Natural killer cell (primary cell): Measurements from ENCODE around the gene POLR3K. TPM values are rescaled to one million over a fixed set of nuclear protein-coding genes. Genes with fewer than 3 reads are reported as not detected.

Source experiments
- ATAC-seq, 3 donors: fragments of 150-1000 bp in 2 of 3; fragments of 200-7000 bp in 1 of 3; cut with Tn5 transposase; 1 replicate in 1 of 3; 2 replicates in 2 of 3; pipeline ENCODE4 v1.10.0; 2021; ENCODE audit warnings: mild to moderate bottlenecking in 2 of 3, moderate library complexity in 2 of 3
- DNase-seq, 2 donors: peaks; one replicate each; pipeline versions ENCODE4 v3.0.0 to v3.0.0-alpha.2; 2013 to 2021; ENCODE audit warnings: mixed read lengths in 1 of 2
- H3K27ac ChIP-seq: one replicate; pipeline ENCODE4 v1.5.1; 2013; ENCODE audit warnings: mild to moderate bottlenecking, low read length
- H3K27me3 ChIP-seq: one replicate; pipeline ENCODE4 v1.6.1; 2013; ENCODE audit warnings: low read length; ENCODE audit not compliant: control insufficient read depth, insufficient read depth
- H3K36me3 ChIP-seq: one replicate; pipeline ENCODE4 v1.6.1; 2013; ENCODE audit warnings: low read length; ENCODE audit not compliant: control insufficient read depth, insufficient read depth
- H3K4me1 ChIP-seq: one replicate; pipeline ENCODE4 v1.6.1; 2013; ENCODE audit warnings: low read length; ENCODE audit not compliant: control insufficient read depth, insufficient read depth
- H3K4me3 ChIP-seq: one replicate; pipeline ENCODE4 v1.5.1; 2013; ENCODE audit warnings: low read length
- H3K9me3 ChIP-seq: one replicate; pipeline ENCODE4 v1.6.1; 2013; ENCODE audit warnings: low read length; ENCODE audit not compliant: control insufficient read depth, insufficient read depth
- H3K27ac Mint-ChIP-seq, 2 donors: one replicate each; pipeline ENCODE4 v1.8.0; 2022; ENCODE audit warnings: mild to moderate bottlenecking in 2 of 2, mixed read lengths in 2 of 2, moderate library complexity in 1 of 2
- H3K27me3 Mint-ChIP-seq, 2 donors: one replicate each; pipeline ENCODE4 v1.8.0; 2022; ENCODE audit warnings: low read depth in 2 of 2, mixed read lengths in 2 of 2
- H3K36me3 Mint-ChIP-seq: one replicate; pipeline ENCODE4 v1.8.0; 2022; ENCODE audit warnings: mixed read lengths
- H3K4me1 Mint-ChIP-seq, 2 donors: one replicate each; pipeline ENCODE4 v1.8.0; 2022; ENCODE audit warnings: mixed read lengths in 2 of 2
- H3K4me3 Mint-ChIP-seq: one replicate; pipeline ENCODE4 v1.8.0; 2022; ENCODE audit warnings: mild to moderate bottlenecking, moderate library complexity, mixed read lengths
- H3K9me3 Mint-ChIP-seq, 2 donors: one replicate each; pipeline ENCODE4 v1.8.0; 2022; ENCODE audit warnings: mixed read lengths in 2 of 2
- CTCF ChIP-seq: fragments of 200-600 bp; IDR thresholded peaks from one replicate; pipeline ENCODE4 v1.8.0; 2022; ENCODE audit warnings: antibody characterized with exemption
- WGBS: methylation state at CpG from one replicate; pipeline ENCODE4 v1.1.7; 2013; ENCODE audit warnings: missing lambda C conversion rate; ENCODE audit not compliant: insufficient coverage; 5-methylcytosine and 5-hydroxymethylcytosine counted together
- intact Hi-C: fragments of 100-400 bp; cut with micrococcal nuclease; formaldehyde crosslinking; loops from one replicate; pipeline ENCODE4 v1.14.2; 2022
- total RNA-seq, 4 donors: library from RNA; stranded (reverse); fragments of 120-200 nt in 1 of 4; gene quantifications; one replicate each; pipeline versions ENCODE4 v1.2.3 to v1.2.4, GENCODE V29; 2013 to 2022

POLR3K gene
- total RNA-seq, 3 donors from 2014 or later (not counting 1 experiment from before 2014, with no cell fraction given): 10.6 to 14.6 (median 11.3) TPM

GRCh38 chr16:63466-63865 lies 10.1 kb upstream of the POLR3K start:
- Mint-ChIP-seq H3K36me3 (no peaks in the 10 kb centered on the region), H3K4me3 (no peak overlapping the region), H3K4me1 (peaks cover 0 to 6% of the 10 kb centered on the region in 2 donors), H3K9me3 (no peaks in the 10 kb centered on the region), H3K27me3 (no peaks in the 10 kb centered on the region), H3K27ac (no peak overlapping the region)
- no peaks in the 10 kb centered on the region for H3K27me3 ChIP-seq
- peaks cover 4% of the 10 kb centered on the region for H3K4me1 ChIP-seq
- H3K4me3 ChIP-seq: no peak overlapping the region
- no peaks in the 10 kb centered on the region for H3K36me3 ChIP-seq
- no peaks in the 10 kb centered on the region for H3K9me3 ChIP-seq
- no peak for ATAC-seq
- DNase-seq: no peak
- TF ChIP-seq CTCF: no peak
- intact Hi-C loops: no loop called here
- 94% methylated on average over 16 of the region's 16 CpGs for WGBS
- H3K27ac ChIP-seq: no peak overlapping the region

- Histone ChIP-seq H3K36me3 (no peaks in the 10 kb centered on the region), H3K4me1 (peaks cover 4% of the 10 kb centered on the region), H3K9me3 (no peaks in the 10 kb centered on the region), H3K27me3 (no peaks in the 10 kb centered on the region), H3K4me3 (no peak overlapping the region), H3K27ac (no peak overlapping the region)
- DNase-seq (no peak), ATAC-seq (no peak)
- H3K4me1 Mint-ChIP-seq: peaks cover 0 to 6% of the 10 kb centered on the region in 2 donors
- no peaks in the 10 kb centered on the region for H3K9me3 Mint-ChIP-seq
- H3K27ac Mint-ChIP-seq: no peak overlapping the region
- TF ChIP-seq CTCF: no peak
- H3K27me3 Mint-ChIP-seq: no peaks in the 10 kb centered on the region
- intact Hi-C loops: no loop called here
- no peak overlapping the region for H3K4me3 Mint-ChIP-seq
- 95% methylated on average over 21 of the region's 21 CpGs for WGBS
- no peaks in the 10 kb centered on the region for H3K36me3 Mint-ChIP-seq
Observed at GRCh38 chr16:62968-63391, 9.6 kb upstream of the POLR3K start.

- TF ChIP-seq CTCF: no peak
- WGBS: 94% methylated on average over 34 of the region's 34 CpGs
- ATAC-seq (no peak), DNase-seq (no peak)
- Mint-ChIP-seq H3K9me3 (no peaks in the 10 kb centered on the region), H3K27me3 (no peaks in the 10 kb centered on the region), H3K36me3 (no peaks in the 10 kb centered on the region), H3K4me3 (no peak overlapping the region), H3K27ac (no peak overlapping the region), H3K4me1 (peaks cover 0 to 6% of the 10 kb centered on the region in 2 donors)
- Histone ChIP-seq H3K9me3 (no peaks in the 10 kb centered on the region), H3K27me3 (no peaks in the 10 kb centered on the region), H3K36me3 (no peaks in the 10 kb centered on the region), H3K4me1 (peaks cover 4% of the 10 kb centered on the region), H3K4me3 (no peak overlapping the region), H3K27ac (no peak overlapping the region)
- intact Hi-C loops: no loop called here
Observed at GRCh38 chr16:62283-62967, 9.0 kb upstream of the POLR3K start.

- H3K4me1 Mint-ChIP-seq: peaks cover 0 to 6% of the 10 kb centered on the region in 2 donors
- intact Hi-C loops: no loop called here
Observed at GRCh38 chr16:61879-62281, 8.5 kb upstream of the POLR3K start.

More at GRCh38 chr16:61879-62281, 8.5 kb upstream of the POLR3K start:
- Mint-ChIP-seq H3K27me3 (no peaks in the 10 kb centered on the region), H3K9me3 (no peaks in the 10 kb centered on the region), H3K4me3 (no peak overlapping the region), H3K27ac (no peak overlapping the region), H3K36me3 (no peaks in the 10 kb centered on the region)
- ATAC-seq: no peak
- Histone ChIP-seq H3K27me3 (no peaks in the 10 kb centered on the region), H3K27ac (no peak overlapping the region), H3K9me3 (no peaks in the 10 kb centered on the region), H3K4me1 (peaks cover 4% of the 10 kb centered on the region), H3K4me3 (no peak overlapping the region), H3K36me3 (no peaks in the 10 kb centered on the region)
- no peak for TF ChIP-seq CTCF
- 97% methylated on average over 32 of the region's 32 CpGs for WGBS
- DNase-seq: no peak
